SK-N-MC (cell line): ENCODE data around the gene TSPEAR.

ENCODE experiments used
- EZH2 ChIP-seq: fragments of 200-600 bp; sonication (generic); IDR thresholded peaks from one replicate; pipeline ENCODE4 v1.6.1; 2017; ENCODE audit warnings: antibody characterized with exemption
- FOXP2 ChIP-seq: optimal IDR thresholded peaks from 2 replicates; pipeline ENCODE3; 2011; ENCODE audit warnings: mild to moderate bottlenecking, moderate library complexity; ENCODE audit not compliant: insufficient read depth; ENCODE audit errors: extremely low read length, control extremely low read depth
- POLR2AphosphoS5 ChIP-seq: IDR thresholded peaks from 2 replicates; pipeline ENCODE4 v1.6.1; 2012; ENCODE audit warnings: mild to moderate bottlenecking, low read depth, low read length, borderline replicate concordance

- TF ChIP-seq POLR2AphosphoS5 (no peak), EZH2 (no peak), FOXP2 (no peak)
Observed at GRCh38 chr21:44703731-44704635, 7.4 kb downstream of the TSPEAR start.
